ENCODE data around the gene PSMD11.

GRCh38 chr17:32461853-32462617 is 17.7 kb downstream of the PSMD11 start:
- no peak for TF ChIP-seq MAX (IDR thresholded peaks at IDR 0.05; ENCODE audit: insufficient read depth, insufficient read length)
- TF ChIP-seq CTCF (IDR thresholded peaks at IDR 0.05; ENCODE audit: extremely low read depth in 1 of 2, insufficient read depth in 1 of 2, low read depth in 1 of 2, low read length in 2 of 2): peak; percentile 59 to 67
- TF ChIP-seq POLR2A (IDR thresholded peaks at IDR 0.05; ENCODE audit: low read depth, low read length): no peak
- no peak for TF ChIP-seq JUN (IDR thresholded peaks at IDR 0.05; ENCODE audit: borderline replicate concordance, insufficient read depth, insufficient read length, low read depth)
- TF ChIP-seq POLR2AphosphoS5 (IDR thresholded peaks at IDR 0.05; ENCODE audit: insufficient read depth, low read depth, low read length): no peak
- peak; percentile 2 for TF ChIP-seq FOS (IDR thresholded peaks at IDR 0.05; ENCODE audit: borderline replicate concordance, insufficient read depth, low read length)
- no peak for TF ChIP-seq EZH2 (IDR thresholded peaks at IDR 0.05; ENCODE audit: borderline replicate concordance, low read depth, low read length, severe bottlenecking)
- no peak for TF ChIP-seq GATA2 (IDR thresholded peaks at IDR 0.05; ENCODE audit: insufficient read depth, insufficient read length, low read depth, low read length)
- no peak for TF ChIP-seq MYC (IDR thresholded peaks at IDR 0.05; ENCODE audit: low read depth, low read length)
